GM23338 (cell line): Measurements from ENCODE around the gene CDC25B. TPM values are rescaled to one million over a fixed set of nuclear protein-coding genes. Genes with fewer than 3 reads are reported as not detected.
A peak's percentile ranks its signal among the peaks of the same experiment; 100 is the strongest.

ENCODE experiments used
- ATAC-seq: fragments of 200-7000 bp; cut with Tn5 transposase; 3 replicates; pipeline ENCODE4 v1.9.1; 2020
- DNase-seq: peaks from one replicate; pipeline ENCODE4 v3.0.0-alpha.2; 2015; ENCODE audit warnings: low spot score
- H2AFZ ChIP-seq: fragments of 200-600 bp; sonication (generic); 2 replicates; pipeline ENCODE4 v1.8.0; 2016; ENCODE audit warnings: antibody characterized with exemption, mild to moderate bottlenecking, moderate library complexity
- H3F3A ChIP-seq: fragments of 200-600 bp; sonication (generic); replicated peaks from 2 replicates; pipeline ENCODE4 v1.8.0; 2017; ENCODE audit warnings: antibody characterized with exemption, mixed run types, low read depth
- H3K27ac ChIP-seq: fragments of 200-600 bp; sonication (generic); 2 replicates; pipeline ENCODE4 v1.6.1; 2016; ENCODE audit warnings: low read depth
- H3K27me3 ChIP-seq: fragments of 200-600 bp; sonication (generic); 2 replicates; pipeline ENCODE4 v1.8.0; 2016; ENCODE audit warnings: mild to moderate bottlenecking, mixed run types, moderate library complexity; ENCODE audit not compliant: insufficient read depth
- H3K36me3 ChIP-seq: fragments of 200-600 bp; sonication (generic); 2 replicates; pipeline ENCODE4 v1.8.0; 2016; ENCODE audit warnings: mild to moderate bottlenecking; ENCODE audit not compliant: insufficient read depth
- H3K4me1 ChIP-seq: fragments of 200-600 bp; sonication (generic); 2 replicates; pipeline ENCODE4 v1.8.0; 2016; ENCODE audit warnings: mild to moderate bottlenecking, moderate library complexity; ENCODE audit not compliant: insufficient read depth
- H3K4me2 ChIP-seq: fragments of 200-600 bp; sonication (generic); 2 replicates; pipeline ENCODE4 v1.7.1; 2017; ENCODE audit warnings: mixed run types
- H3K4me3 ChIP-seq: fragments of 200-600 bp; sonication (generic); 2 replicates; pipeline ENCODE4 v1.6.1; 2016; ENCODE audit warnings: mixed run types
- H3K79me2 ChIP-seq: fragments of 200-600 bp; sonication (generic); replicated peaks from 2 replicates; pipeline ENCODE4 v1.8.0; 2017; ENCODE audit warnings: mild to moderate bottlenecking; ENCODE audit not compliant: insufficient read depth
- H3K9me2 ChIP-seq: fragments of 200-600 bp; sonication (generic); 2 replicates; pipeline ENCODE4 v1.8.0; 2017; ENCODE audit not compliant: insufficient read depth
- H4K20me1 ChIP-seq: fragments of 200-600 bp; sonication (generic); replicated peaks from 2 replicates; pipeline ENCODE4 v1.8.0; 2017; ENCODE audit warnings: mild to moderate bottlenecking; ENCODE audit not compliant: insufficient read depth
- H3K27ac Mint-ChIP-seq: 2 replicates; pipeline ENCODE4 v1.8.0; 2020; ENCODE audit warnings: inconsistent platforms, mild to moderate bottlenecking, moderate library complexity, mixed read lengths
- H3K27me3 Mint-ChIP-seq: 3 replicates; pipeline ENCODE4 v1.8.0; 2022; ENCODE audit warnings: low read depth, mild to moderate bottlenecking, moderate library complexity, mixed read lengths, inconsistent platforms; ENCODE audit not compliant: insufficient read depth, poor library complexity
- H3K36me3 Mint-ChIP-seq: 3 replicates; pipeline ENCODE4 v1.8.0; 2021; ENCODE audit warnings: low read depth, mild to moderate bottlenecking, inconsistent platforms, moderate library complexity, mixed read lengths
- H3K4me1 Mint-ChIP-seq: 3 replicates; pipeline ENCODE4 v1.8.0; 2020; ENCODE audit warnings: mild to moderate bottlenecking, inconsistent platforms, mixed read lengths
- H3K4me3 Mint-ChIP-seq: 3 replicates; pipeline ENCODE4 v1.8.0; 2021; ENCODE audit warnings: moderate library complexity, mild to moderate bottlenecking, inconsistent platforms, mixed read lengths
- H3K9me3 Mint-ChIP-seq: 3 replicates; pipeline ENCODE4 v1.8.0; 2020; ENCODE audit warnings: moderate library complexity, mild to moderate bottlenecking, inconsistent platforms, mixed read lengths
- CREB1 ChIP-seq: fragments of 250-450 bp; sonication (Bioruptor Pico); IDR thresholded peaks from 2 replicates; pipeline ENCODE4 v1.5.0; 2020; ENCODE audit warnings: low read depth, mild to moderate bottlenecking, moderate library complexity
- CTCF ChIP-seq, 2 experiments: fragments of 200-600 bp in 1 of 2; sonication (generic) in 1 of 2; conservative IDR thresholded peaks; 2 replicates each; pipeline versions ENCODE4 v1.5.1 to v1.6.1; 2016 to 2017; ENCODE audit warnings: antibody characterized with exemption in 2 of 2, low read depth in 2 of 2, mild to moderate bottlenecking in 2 of 2, moderate library complexity in 1 of 2
- ETS1 ChIP-seq: IDR thresholded peaks from 2 replicates; pipeline ENCODE4 v1.6.1; 2016; ENCODE audit warnings: antibody characterized with exemption
- EZH2 ChIP-seq: fragments of 200-600 bp; sonication (generic); IDR thresholded peaks from one replicate; pipeline ENCODE4 v1.8.0; 2017; ENCODE audit warnings: antibody characterized with exemption, mild to moderate bottlenecking, low read depth; ENCODE audit not compliant: unreplicated experiment
- EZH2phosphoT487 ChIP-seq: fragments of 200-600 bp; sonication (generic); IDR thresholded peaks from one replicate; pipeline ENCODE4 v1.8.1; 2018; ENCODE audit warnings: antibody characterized with exemption; ENCODE audit not compliant: unreplicated experiment
- POLR2AphosphoS5 ChIP-seq: IDR thresholded peaks from 2 replicates; pipeline ENCODE4 v1.6.1; 2016; ENCODE audit warnings: antibody characterized with exemption, low read depth
- REST ChIP-seq: IDR thresholded peaks from one replicate; pipeline ENCODE4 v1.6.1; 2018; ENCODE audit warnings: antibody characterized with exemption; ENCODE audit not compliant: unreplicated experiment
- STAT1 ChIP-seq: IDR thresholded peaks from one replicate; pipeline ENCODE4 v1.6.1; 2016; ENCODE audit warnings: antibody characterized with exemption; ENCODE audit not compliant: unreplicated experiment
- ZNF114 ChIP-seq: fragments of 250-450 bp; sonication (Bioruptor Pico); IDR thresholded peaks from 2 replicates; pipeline ENCODE4 v1.5.0; 2020; ENCODE audit warnings: mild to moderate bottlenecking, moderate library complexity
- ZNF331 ChIP-seq: fragments of 250-450 bp; sonication (Bioruptor Pico); IDR thresholded peaks from 2 replicates; pipeline ENCODE4 v1.5.0; 2020; ENCODE audit warnings: low read depth, mild to moderate bottlenecking, moderate library complexity
- ZNF462 ChIP-seq: fragments of 250-450 bp; sonication (Bioruptor Pico); IDR thresholded peaks from 2 replicates; pipeline ENCODE4 v1.5.0; 2020; ENCODE audit warnings: mild to moderate bottlenecking, moderate library complexity
- polyA plus RNA-seq: library from polyadenylated mRNA; unstranded; fragments of >200 nt; fragmentation: Nextera tagmentation; extraction: Ambion mirVana; gene quantifications from 2 replicates; pipeline ENCODE4 v1.2.1, GENCODE V29; 2016
- total RNA-seq: library from RNA; depleted of rRNA; stranded (reverse); fragments of >200 nt; shearing (Covaris generic); gene quantifications from 2 replicates; pipeline ENCODE4 v1.2.3, GENCODE V29; 2014

The CDC25B gene
- total and polyA plus RNA-seq, 2 experiments from 2014 or later: 10.5 to 33.0 TPM

- Mint-ChIP-seq H3K36me3 (no peaks in the 10 kb centered on the region; the same call in 1 of the 3 replicates), H3K4me3 (peak within 1 kb of the TSS; percentile 87), H3K27me3 (peaks cover 6% of the 10 kb centered on the region), H3K9me3 (no peaks in the 10 kb centered on the region), H3K27ac (peak within 1 kb of the TSS; percentile 95), H3K4me1 (peaks cover 21% of the 10 kb centered on the region)
- Histone ChIP-seq H3K4me2 (peak within 1 kb of the TSS; percentile 90), H3K9me2 (no peaks in the 10 kb centered on the region), H3K4me3 (peak within 1 kb of the TSS; percentile 78), H3K36me3 (no peaks in the 10 kb centered on the region), H3K27me3 (no peaks in the 10 kb centered on the region), H4K20me1 (no peaks in the 10 kb centered on the region), H3K27ac (peak within 1 kb of the TSS; percentile 94), H3F3A (peaks cover 4% of the 10 kb centered on the region; the same call in 1 of the 2 replicates), H3K79me2 (no peaks in the 10 kb centered on the region), H3K4me1 (peaks cover 16% of the 10 kb centered on the region; the same call in 1 of the 2 replicates), H2AFZ (peak within 1 kb of the TSS; percentile 93)
- TF ChIP-seq POLR2AphosphoS5 (peak; percentile 55), ETS1 (peak; percentile 93), CTCF (conservative IDR thresholded peaks at IDR 0.05; ENCODE audit: low read depth in 2 of 2) (peak; percentile 80 to 86), ZNF114 (CRISPR knock-in tag) (no peak), CREB1 (CRISPR knock-in tag) (peak; percentile 99), REST (peak; percentile 8), ZNF331 (CRISPR knock-in tag) (no peak), STAT1 (no peak), EZH2phosphoT487 (no peak), ZNF462 (CRISPR knock-in tag) (no peak), EZH2 (no peak)
- peak; percentile 99 for DNase-seq
- ATAC-seq: peak; percentile 84
These were observed 24.2 kb downstream of the CDC25B start, which contains the start of gene AP5S1 for GRCh38 chr20:3820048-3820900. AP5S1 (plus strand) TSS chr20:3820547; CDS start chr20:3822118, 1,571 bp downstream.
